NCI-H510A (cell line): ENCODE data around the gene AHDC1.
"Not testable (repeated sequence)": the region's sequence is repeated elsewhere in the genome, so short reads cannot be mapped to it uniquely, and the experiment has no call there.

Experiments used
- DNase-seq: peaks from one replicate; lab custom pipeline; 2025; lab: John Stamatoyannopoulos, UW

The AHDC1 gene

DNA sequence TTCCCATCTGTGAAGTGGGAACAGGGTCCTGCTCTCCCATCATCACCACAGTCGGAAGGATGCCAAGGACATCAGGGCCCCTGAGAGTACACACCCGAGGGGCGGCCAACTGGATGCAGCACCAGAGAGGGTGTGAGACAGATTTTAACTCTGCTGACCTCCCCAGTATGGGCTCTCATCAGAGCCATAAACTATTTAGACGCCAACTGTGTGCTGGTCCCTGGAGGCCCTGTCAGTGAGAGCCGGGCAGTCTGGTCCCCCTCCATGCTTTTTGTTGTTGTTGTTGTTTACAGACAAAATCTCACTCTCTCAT, 29.3 kb upstream of the AHDC1 start:
- no peak for DNase-seq

DNA sequence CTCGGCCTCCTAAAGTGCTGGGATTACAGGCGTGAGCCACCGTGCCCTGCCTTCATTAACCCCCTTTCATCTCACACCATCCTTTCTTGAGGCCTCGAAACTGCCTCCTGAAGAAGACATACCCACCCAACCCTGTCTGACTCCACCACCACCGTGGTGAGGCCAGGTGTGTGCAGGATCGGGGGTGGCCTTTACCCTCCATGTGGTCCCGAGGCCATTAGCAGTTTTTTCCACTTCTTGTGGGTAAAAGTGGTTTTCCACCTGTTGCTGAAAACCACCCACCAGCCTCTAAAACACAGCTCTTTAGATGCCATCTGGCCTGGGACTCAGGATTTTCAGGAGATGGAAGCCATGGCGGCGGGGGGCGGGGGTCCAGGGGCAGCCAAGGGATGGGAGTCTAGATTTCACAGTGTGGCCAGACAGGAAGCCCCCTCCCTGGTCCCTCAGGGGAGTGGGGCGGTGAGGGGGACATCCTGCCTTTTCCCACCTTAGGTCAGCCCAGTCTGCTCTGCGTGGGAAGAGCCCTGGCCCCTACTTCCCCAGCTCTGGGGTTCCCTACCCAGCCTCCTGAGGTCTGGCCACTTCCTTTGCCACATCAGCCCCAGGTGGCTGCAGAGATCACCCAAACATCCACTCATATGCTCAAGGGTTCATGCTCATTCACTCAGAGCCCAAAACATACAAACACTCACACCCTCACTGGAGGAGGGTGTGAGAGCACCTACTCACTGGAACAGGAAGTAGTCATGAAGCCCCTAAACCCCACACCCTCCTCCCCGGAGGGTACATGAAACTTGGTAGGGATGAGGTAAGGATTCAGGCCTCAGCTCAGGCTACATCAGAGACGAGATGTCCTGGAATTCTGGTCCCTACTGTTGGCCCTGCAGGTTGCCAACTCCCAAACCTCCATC, 28.7 kb upstream of the AHDC1 start:
- DNase-seq: no peak

DNA sequence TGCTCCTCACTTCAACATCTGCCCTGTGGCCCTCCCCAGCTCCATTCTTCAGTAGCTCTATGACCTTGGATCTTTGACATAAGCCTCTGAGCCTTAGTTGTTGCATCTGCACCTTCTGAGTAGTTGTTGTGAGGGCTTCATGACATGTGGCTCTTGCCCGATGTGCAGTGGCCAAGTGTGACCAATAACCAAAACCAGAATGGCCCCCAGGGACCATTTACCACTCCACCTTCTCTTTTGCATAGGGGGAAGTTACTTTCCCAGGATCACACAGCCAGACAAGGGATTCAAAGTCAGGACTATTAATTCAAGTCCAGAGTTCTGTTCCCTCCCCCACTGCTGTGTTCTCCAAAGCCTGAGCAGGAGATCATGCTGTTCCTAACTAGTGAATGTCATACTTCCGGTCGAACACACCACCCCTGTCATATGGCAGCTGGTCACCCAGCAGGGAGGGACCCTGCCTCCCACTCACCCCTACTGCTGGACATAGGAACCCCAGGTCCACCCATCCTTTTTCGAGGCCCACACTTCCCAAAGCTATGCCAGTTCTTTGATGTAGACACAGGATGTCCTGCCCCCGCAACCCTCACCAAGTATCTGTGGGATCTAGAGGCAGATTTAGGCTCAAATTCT, 27.0 kb upstream of the AHDC1 start:
- no peak for DNase-seq

GRCh38 chr1:27628712-27629111, 24.8 kb upstream of the AHDC1 start:
- DNase-seq: no peak

DNA sequence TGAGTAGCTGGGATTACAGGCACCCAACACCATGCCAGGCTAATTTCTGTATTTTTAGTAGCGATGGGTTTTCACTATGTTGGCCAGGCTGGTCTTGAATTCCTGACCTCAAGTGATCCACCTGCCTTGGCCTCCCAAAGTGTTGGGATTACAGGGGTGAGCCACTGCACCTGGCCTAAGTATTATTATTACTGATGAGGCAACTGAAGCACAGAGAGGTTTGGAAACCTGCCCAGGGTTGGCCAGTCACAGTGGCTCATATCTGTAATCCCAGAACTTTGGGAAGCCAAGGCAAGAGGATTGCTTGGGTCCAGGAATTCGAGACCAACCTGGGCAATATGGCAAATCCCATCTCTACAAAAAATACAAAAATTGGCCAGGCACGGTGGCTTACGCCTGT, 23.8 kb upstream of the AHDC1 start:
- DNase-seq: not testable (repeated sequence)

GRCh38 chr1:27627061-27627460, 23.1 kb upstream of the AHDC1 start:
- no peak for DNase-seq

- DNase-seq: no peak
Measured at GRCh38 chr1:27626031-27626935, 22.3 kb upstream of the AHDC1 start.

- DNase-seq: peak; percentile 13
Measured at GRCh38 chr1:27624467-27625178, 20.7 kb upstream of the AHDC1 start.

DNA sequence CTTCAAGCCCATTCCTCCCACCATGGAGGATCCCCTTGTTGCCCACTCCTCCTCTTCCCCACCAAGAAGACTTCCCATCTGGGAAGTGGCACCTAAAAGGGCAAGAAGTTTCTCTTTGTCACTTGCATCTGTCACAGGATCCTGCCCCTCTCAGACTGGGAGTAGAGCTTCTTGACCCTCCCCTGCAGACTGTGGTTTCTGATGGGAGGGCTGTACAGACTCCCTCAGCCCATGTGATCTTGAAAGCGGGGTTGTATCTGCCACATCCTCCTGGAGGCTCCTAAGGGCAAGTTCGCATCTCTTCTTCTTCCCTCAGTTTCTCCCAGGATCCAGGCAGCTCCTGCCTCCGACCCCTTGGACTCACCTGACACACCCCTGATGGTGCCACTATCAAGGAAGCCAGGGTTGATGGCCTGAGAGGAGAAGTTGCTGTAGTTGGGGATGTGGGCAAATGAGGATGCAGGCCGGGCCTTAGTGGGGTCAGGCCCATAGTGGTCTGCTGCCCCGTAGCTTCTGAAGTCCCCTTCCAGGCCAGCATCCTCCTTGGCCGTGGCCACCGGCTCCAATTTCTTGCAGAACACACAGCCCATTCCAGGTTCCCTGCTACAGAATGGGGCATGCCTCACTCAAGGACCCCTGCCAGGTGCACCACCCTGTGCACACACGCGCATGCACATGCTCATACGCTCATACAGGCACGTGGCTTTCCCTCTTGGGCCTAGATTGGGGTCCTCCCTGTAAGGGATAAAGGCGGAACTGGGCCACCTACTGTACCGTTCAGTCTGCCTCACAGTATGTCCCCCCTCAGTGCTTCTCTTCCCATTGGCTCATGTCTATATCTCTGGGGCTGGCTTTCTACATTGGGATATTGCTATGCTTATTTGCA, 19.6 kb upstream of the AHDC1 start:
- no peak for DNase-seq

- no peak for DNase-seq
Measured at GRCh38 chr1:27622828-27623227, 18.9 kb upstream of the AHDC1 start.

DNA sequence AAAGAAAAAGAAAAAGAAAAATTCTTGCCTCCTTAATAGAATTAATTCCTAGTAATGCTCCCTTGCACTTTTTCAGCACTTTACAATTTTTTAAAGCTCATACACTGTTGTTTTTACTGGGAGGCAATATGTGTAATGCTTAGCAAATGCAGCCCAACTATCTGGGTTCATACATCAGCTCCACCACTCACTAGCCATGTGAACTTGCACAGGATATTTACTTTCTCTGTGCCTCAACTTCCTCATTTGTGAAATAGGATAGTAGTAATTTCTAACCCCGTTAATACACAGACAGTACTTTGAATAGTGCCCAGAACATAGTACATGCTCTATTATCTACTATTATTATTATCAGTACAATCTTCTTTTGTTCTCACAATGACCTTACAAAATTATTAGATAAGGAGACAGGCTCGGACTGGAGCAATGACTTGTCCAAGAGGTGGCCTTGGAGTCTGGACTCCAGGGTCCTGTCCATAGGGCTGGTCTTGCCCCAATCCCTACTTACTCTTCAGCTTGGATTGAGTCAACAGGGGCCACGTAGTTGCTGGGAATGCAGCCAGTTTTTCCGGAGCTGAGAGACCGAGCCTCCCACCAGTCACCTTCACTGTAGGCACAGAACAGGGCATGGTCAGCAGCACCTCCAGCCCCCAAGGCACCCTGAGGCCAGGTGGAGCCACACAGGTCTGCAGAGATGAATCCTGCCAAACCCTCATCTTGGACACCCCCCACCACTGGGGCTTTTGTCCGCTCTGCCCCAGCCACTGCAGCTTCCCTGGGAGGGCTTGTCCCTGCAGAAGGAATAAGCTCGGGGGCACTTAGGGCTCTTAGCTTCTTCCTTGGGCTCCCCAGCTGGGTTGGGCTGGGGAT, 17.3 kb upstream of the AHDC1 start:
- DNase-seq: no peak

- DNase-seq: not testable (repeated sequence)
Measured at GRCh38 chr1:27619782-27620438, 16.0 kb upstream of the AHDC1 start.

- no peak for DNase-seq
Measured at GRCh38 chr1:27618341-27619082, 14.6 kb upstream of the AHDC1 start.

DNA sequence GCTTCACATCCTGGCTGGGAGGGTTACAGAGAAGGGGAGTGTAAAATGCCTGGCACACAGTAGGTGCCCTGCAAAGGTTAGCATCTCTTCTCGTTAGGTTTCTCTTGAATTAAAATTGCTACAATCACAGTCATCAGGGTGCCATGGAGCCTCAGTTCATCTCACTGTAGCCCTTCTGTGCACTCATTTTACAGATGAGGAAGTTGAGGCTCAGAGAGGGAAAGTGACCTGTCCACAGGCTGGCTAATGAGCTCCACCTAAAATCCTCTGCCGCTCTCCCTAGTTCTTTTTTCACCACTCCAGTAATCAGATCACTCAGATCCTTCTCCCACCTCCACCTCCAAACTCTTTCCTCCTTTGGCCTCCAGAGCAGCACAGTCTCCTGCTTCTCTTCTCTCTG, 13.5 kb upstream of the AHDC1 start:
- DNase-seq: no peak

DNA sequence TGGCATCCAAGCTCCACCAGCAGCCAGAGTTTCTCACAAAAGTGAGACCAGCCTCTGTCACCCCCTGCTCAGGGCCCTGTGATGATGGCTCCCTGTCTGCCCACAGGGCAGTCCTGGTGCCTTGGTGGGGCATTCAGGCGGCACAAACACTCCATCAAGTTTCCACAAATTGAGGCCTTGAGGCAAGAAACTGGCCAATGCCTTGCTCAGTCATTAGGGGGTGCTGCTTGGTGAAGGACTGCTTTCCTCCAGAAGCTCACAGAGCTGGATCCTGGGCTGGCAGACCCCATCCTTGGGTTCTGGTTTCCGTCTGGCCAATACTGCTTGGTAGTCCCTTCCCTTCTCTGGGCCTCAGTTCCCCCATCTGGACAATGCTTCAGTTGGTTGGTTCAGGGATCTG, 12.5 kb upstream of the AHDC1 start:
- DNase-seq: no peak

DNA sequence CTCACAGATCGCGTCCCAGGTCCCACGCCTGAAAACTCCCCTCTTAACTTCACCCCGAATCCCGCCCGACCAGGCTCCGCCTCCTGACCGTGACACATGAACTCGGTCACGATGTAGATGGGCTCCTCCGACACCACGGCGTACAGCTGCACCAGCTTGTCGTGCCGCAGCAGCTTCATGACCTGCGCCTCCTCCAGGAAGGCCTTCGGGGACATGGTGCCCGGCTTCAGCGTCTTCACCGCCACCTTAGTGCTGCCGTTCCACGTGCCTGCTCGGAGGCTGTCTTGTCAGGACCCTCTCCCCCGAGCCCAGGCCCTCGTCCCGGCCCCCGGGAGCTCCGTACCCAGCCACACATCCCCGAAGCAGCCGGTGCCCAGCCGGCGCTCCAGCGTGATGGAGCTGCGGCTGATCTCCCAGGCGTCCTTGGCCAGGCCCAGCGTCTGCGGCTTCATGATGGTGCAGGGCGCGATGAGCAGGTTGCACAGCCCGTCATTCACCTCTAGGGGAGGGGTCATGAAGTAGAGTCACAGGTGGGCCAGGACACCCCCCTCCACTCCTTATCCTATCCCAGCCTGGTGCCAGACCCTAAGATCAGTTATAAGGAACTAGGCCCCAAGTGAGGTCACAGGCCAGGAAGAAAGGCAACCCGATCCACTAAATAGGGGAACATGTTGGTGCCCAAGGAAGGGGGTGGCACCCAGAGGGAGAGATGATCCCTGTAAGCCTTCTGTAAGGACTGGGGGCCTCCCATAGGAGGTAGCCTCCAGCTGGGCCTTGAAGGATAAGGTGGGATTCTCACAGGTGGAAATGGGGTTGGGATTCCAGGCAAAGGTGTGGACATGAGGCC, 11.6 kb upstream of the AHDC1 start:
- no peak for DNase-seq

DNA sequence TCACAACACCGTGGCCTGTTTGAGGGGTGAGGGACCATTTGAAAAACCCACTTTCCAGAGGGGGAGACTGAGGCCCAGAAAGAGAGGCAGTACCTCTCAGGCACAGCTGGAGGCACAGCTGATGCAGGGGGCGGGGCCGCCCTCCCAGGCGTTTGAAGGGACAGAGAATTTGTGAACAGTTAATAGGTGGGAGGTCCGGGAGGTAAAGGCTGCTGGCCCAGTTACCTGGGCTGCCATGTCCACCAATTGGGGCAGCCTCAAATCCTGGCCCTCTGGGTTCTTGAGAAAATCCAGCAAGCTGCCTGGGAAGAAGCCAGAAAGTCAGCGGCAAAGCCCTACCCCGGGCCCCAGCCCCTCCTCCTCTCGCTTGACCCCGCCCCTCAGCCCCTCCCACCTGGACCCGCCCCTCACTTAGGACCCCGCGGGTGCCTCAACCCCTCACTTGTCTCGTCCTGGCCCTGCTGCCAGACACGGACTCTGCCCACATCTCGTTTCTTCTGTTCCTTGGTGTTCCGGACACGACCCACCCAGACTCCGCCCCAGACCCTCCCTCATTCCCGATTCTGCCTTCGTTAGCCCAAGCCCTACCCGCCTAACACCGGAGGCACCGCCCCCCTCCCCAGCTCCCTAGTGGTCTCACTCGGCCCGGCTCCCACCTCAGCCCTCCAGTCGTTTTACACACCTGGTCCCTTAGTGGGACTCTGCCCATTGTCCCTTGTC, 10.8 kb upstream of the AHDC1 start:
- no peak for DNase-seq
